HG02571 (cell line): ENCODE measurements around the gene ZNF768.

ENCODE experiments used
- ATAC-seq: cut with Tn5 transposase; IDR thresholded peaks from one replicate; pipeline ENCODE4 v1.9.1; 2021; ENCODE audit warnings: mild to moderate bottlenecking, moderate library complexity; ENCODE audit not compliant: unreplicated experiment

The ZNF768 gene

DNA sequence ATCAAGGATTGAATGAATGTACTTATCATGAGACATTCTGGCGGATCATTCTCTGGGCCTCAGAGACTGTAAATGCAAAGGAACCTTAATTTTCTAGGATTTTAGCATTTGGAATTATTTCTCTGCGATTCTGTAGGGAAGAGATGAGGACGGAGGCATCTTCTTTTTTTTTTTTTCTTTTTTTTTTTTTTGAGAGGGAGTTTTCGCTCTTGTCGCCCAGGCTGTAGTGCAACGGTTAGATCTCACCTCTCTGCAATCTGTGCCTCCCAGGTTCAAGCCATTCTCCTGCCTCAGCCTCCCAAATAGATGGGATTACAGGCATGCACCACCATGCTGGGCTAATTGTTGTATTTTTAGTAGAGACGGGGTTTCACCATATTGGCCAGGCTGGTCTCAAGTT lies 51.7 kb downstream of the ZNF768 start:
- ATAC-seq, result no peak

DNA sequence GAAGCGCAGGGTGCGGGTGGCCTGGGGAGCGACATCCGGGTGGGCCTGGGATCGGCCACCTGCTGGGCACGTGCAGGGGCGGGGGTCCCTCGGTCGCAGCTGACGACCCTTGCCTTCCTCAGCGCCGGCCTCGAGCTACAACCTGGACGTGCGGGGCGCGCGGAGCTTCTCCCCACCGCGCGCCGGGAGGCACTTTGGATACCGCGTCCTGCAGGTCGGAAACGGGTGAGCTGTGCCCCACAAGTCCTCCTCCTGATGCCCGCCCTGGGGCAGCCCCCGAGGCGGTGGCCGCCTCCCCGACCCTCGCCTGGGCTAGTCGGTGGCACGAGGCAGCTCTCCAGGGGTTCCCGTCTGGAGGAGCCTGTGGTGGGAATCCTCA lies 52.3 kb downstream of the ZNF768 start:
- no peak for ATAC-seq
